Neural cell (in vitro differentiated cells): Measurements from ENCODE around the gene NKAIN2.
A peak's percentile ranks its signal among the peaks of the same experiment; 100 is the strongest.

ENCODE experiments used
- CTCF ChIP-seq: fragments of 450-650 bp; IDR thresholded peaks from 2 replicates; pipeline ENCODE4 v1.5.1; 2014; ENCODE audit warnings: antibody characterized with exemption, mild to moderate bottlenecking, moderate library complexity; ENCODE audit not compliant: poor library complexity, severe bottlenecking
- EP300 ChIP-seq: fragments of 450-650 bp; conservative IDR thresholded peaks from 2 replicates; pipeline ENCODE4 v1.6.1; 2014; ENCODE audit warnings: antibody characterized with exemption, mild to moderate bottlenecking, moderate library complexity; ENCODE audit not compliant: poor library complexity, severe bottlenecking
- EZH2 ChIP-seq: fragments of 200-600, 300-800 bp; shearing (Covaris generic), sonication (generic); IDR thresholded peaks from 2 replicates; pipeline ENCODE4 v1.6.1; 2014; ENCODE audit warnings: antibody characterized with exemption, low read length, borderline replicate concordance, mild to moderate bottlenecking; ENCODE audit not compliant: insufficient read depth, poor library complexity, severe bottlenecking
- MXI1 ChIP-seq: fragments of 450-650 bp; conservative IDR thresholded peaks from 2 replicates; pipeline ENCODE4 v1.6.1; 2014; ENCODE audit warnings: antibody characterized with exemption, mild to moderate bottlenecking; ENCODE audit not compliant: poor library complexity, severe bottlenecking
- POLR2AphosphoS5 ChIP-seq: IDR thresholded peaks from 2 replicates; pipeline ENCODE4 v1.6.1; 2012
- RAD21 ChIP-seq: fragments of 450-650 bp; conservative IDR thresholded peaks from 2 replicates; pipeline ENCODE4 v1.6.1; 2014; ENCODE audit warnings: antibody characterized with exemption, mild to moderate bottlenecking, moderate library complexity
- TAF1 ChIP-seq: IDR thresholded peaks from 2 replicates; pipeline ENCODE4 v1.6.1; 2012; ENCODE audit warnings: low read depth

- no peak for TF ChIP-seq CTCF
- TF ChIP-seq TAF1, result no peak
- no peak for TF ChIP-seq EZH2
- TF ChIP-seq RAD21, result no peak
- TF ChIP-seq POLR2AphosphoS5, result no peak
- no peak for TF ChIP-seq MXI1
- peak; percentile 14 for TF ChIP-seq EP300
Observed at GRCh38 chr6:124823240-124824111, 1019.8 kb downstream of the NKAIN2 start.
